GM18517 (cell line): ENCODE data around the gene TMEM186.
A peak's percentile ranks its signal among the peaks of the same experiment; 100 is the strongest.
"Not testable (repeated sequence)": the region's sequence is repeated elsewhere in the genome, so short reads cannot be mapped to it uniquely, and the experiment has no call there.

Source experiments
- ATAC-seq: cut with Tn5 transposase; IDR thresholded peaks from one replicate; pipeline ENCODE4 v1.9.1; 2021; ENCODE audit warnings: mild to moderate bottlenecking, moderate library complexity; ENCODE audit not compliant: unreplicated experiment

Gene TMEM186

GRCh38 chr16:8812162-8812843 lies 14.9 kb upstream of the TMEM186 start:
- ATAC-seq, result no peak

- ATAC-seq, result no peak
Measured at GRCh38 chr16:8808613-8809353, 11.3 kb upstream of the TMEM186 start.

- ATAC-seq, result no peak
Measured at GRCh38 chr16:8808009-8808408, 10.6 kb upstream of the TMEM186 start.

- no peak for ATAC-seq
Measured at GRCh38 chr16:8807189-8807588, 9.8 kb upstream of the TMEM186 start.

- ATAC-seq, result no peak
Measured at GRCh38 chr16:8806272-8806983, 9.0 kb upstream of the TMEM186 start.

- no peak for ATAC-seq
Measured at GRCh38 chr16:8804313-8804712, 6.9 kb upstream of the TMEM186 start.

GRCh38 chr16:8803733-8804132 lies 6.3 kb upstream of the TMEM186 start:
- not testable (repeated sequence) for ATAC-seq

- ATAC-seq, result no peak
Measured at GRCh38 chr16:8801701-8802100, 4.3 kb upstream of the TMEM186 start.

- ATAC-seq, result no peak
Measured at GRCh38 chr16:8798535-8799157, 1.2 kb upstream of the TMEM186 start.

- peak; percentile 3 for ATAC-seq
Measured at GRCh38 chr16:8798174-8798527, 712 bp upstream of the TMEM186 start.

GRCh38 chr16:8796469-8797363 lies 723 bp downstream of the TMEM186 start:
- ATAC-seq, result no peak

GRCh38 chr16:8795818-8796217 lies 1.6 kb downstream of the TMEM186 start:
- ATAC-seq, result no peak

GRCh38 chr16:8795091-8795490 lies 2.3 kb downstream of the TMEM186 start:
- no peak for ATAC-seq

- no peak for ATAC-seq
Measured at GRCh38 chr16:8788578-8789172, 8.8 kb downstream of the TMEM186 start.

GRCh38 chr16:8786316-8786715 lies 11.1 kb downstream of the TMEM186 start:
- not testable (repeated sequence) for ATAC-seq

- ATAC-seq, result no peak
Measured at GRCh38 chr16:8785408-8785807, 12.0 kb downstream of the TMEM186 start.

- no peak for ATAC-seq
Measured at GRCh38 chr16:8782673-8783072, 14.8 kb downstream of the TMEM186 start.

GRCh38 chr16:8781797-8782196 lies 15.6 kb downstream of the TMEM186 start:
- ATAC-seq, result no peak

- no peak for ATAC-seq
Measured at GRCh38 chr16:8777217-8777616, 20.2 kb downstream of the TMEM186 start.

GRCh38 chr16:8776129-8776584 lies 21.3 kb downstream of the TMEM186 start:
- no peak for ATAC-seq
